ENCODE results near the gene STOX2. TPM values are rescaled to one million over a fixed set of nuclear protein-coding genes. Genes with fewer than 3 reads are reported as not detected.
A peak's percentile ranks its signal among the peaks of the same experiment; 100 is the strongest.

The STOX2 gene
- total and polyA plus RNA-seq, 2 experiments from 2014 or later: 6.3 to 7.9 TPM

GRCh38 chr4:183959319-183960045, 54.4 kb downstream of the STOX2 start:
- TF ChIP-seq EZH2 (IDR thresholded peaks at IDR 0.05; ENCODE audit: borderline replicate concordance) (no peak), EZH2phosphoT487 (IDR thresholded peaks at IDR 0.05; ENCODE audit: low read depth, severe bottlenecking, unreplicated experiment) (no peak), CTCF (IDR thresholded peaks at IDR 0.05; ENCODE audit: poor library complexity) (no peak)
- H3K4me1 ChIP-seq (ENCODE audit: insufficient read depth): peaks cover 6% of the 10 kb centered on the region
- 77% methylated on average over 10 of the region's 10 CpGs for WGBS (ENCODE audit: low lambda C conversion rate, missing lambda C conversion rate)
- peaks cover 12% of the 10 kb centered on the region for H3K79me2 ChIP-seq
- H2AFZ ChIP-seq: no peak overlapping the region
- no peaks in the 10 kb centered on the region for H3K9me2 ChIP-seq (replicated peaks; ENCODE audit: insufficient read depth)
- no peak overlapping the region for H3K4me3 ChIP-seq
- peak overlapping the region; percentile 56 for H3K4me2 ChIP-seq
- no peak overlapping the region for H3K27ac ChIP-seq
- H3K27me3 ChIP-seq: no peaks in the 10 kb centered on the region
- peaks cover 4% of the 10 kb centered on the region for H4K20me1 ChIP-seq (ENCODE audit: insufficient read depth, poor library complexity, severe bottlenecking)
- H3K36me3 ChIP-seq (replicated peaks; ENCODE audit: insufficient read depth, low read depth): no peaks in the 10 kb centered on the region
- H3K9me3 ChIP-seq (ENCODE audit: low read depth): no peaks in the 10 kb centered on the region
- DNase-seq (ENCODE audit: low spot score): no peak

- peaks cover 6% of the 10 kb centered on the region for H3K4me1 ChIP-seq (ENCODE audit: insufficient read depth)
- H4K20me1 ChIP-seq (ENCODE audit: insufficient read depth, poor library complexity, severe bottlenecking): peaks cover 4% of the 10 kb centered on the region
- H2AFZ ChIP-seq: no peak overlapping the region
- WGBS (ENCODE audit: low lambda C conversion rate, missing lambda C conversion rate): 49% methylated on average over 8 of the region's 8 CpGs
- H3K4me3 ChIP-seq: no peak overlapping the region
- H3K27ac ChIP-seq: no peak overlapping the region
- H3K27me3 ChIP-seq: no peaks in the 10 kb centered on the region
- DNase-seq (ENCODE audit: low spot score): peak; percentile 39
- H3K9me2 ChIP-seq (replicated peaks; ENCODE audit: insufficient read depth): no peaks in the 10 kb centered on the region
- no peaks in the 10 kb centered on the region for H3K9me3 ChIP-seq (ENCODE audit: low read depth)
- TF ChIP-seq EZH2phosphoT487 (IDR thresholded peaks at IDR 0.05; ENCODE audit: low read depth, severe bottlenecking, unreplicated experiment) (no peak), EZH2 (IDR thresholded peaks at IDR 0.05; ENCODE audit: borderline replicate concordance) (no peak), CTCF (IDR thresholded peaks at IDR 0.05; ENCODE audit: poor library complexity) (no peak)
- no peaks in the 10 kb centered on the region for H3K36me3 ChIP-seq (replicated peaks; ENCODE audit: insufficient read depth, low read depth)
- H3K79me2 ChIP-seq: peaks cover 14% of the 10 kb centered on the region
- peak overlapping the region; percentile 56 for H3K4me2 ChIP-seq
Measured at GRCh38 chr4:183960046-183960420, 54.9 kb downstream of the STOX2 start.

GRCh38 chr4:183960962-183961541, 55.9 kb downstream of the STOX2 start:
- H3K36me3 ChIP-seq (replicated peaks; ENCODE audit: insufficient read depth, low read depth): no peaks in the 10 kb centered on the region
- peaks cover 14% of the 10 kb centered on the region for H3K79me2 ChIP-seq
- peaks cover 4% of the 10 kb centered on the region for H4K20me1 ChIP-seq (ENCODE audit: insufficient read depth, poor library complexity, severe bottlenecking)
- no peaks in the 10 kb centered on the region for H3K9me2 ChIP-seq (replicated peaks; ENCODE audit: insufficient read depth)
- DNase-seq (ENCODE audit: low spot score): no peak
- peak overlapping the region; percentile 56 for H3K4me2 ChIP-seq
- H3K27ac ChIP-seq: no peak overlapping the region
- TF ChIP-seq CTCF (IDR thresholded peaks at IDR 0.05; ENCODE audit: poor library complexity) (no peak), EZH2phosphoT487 (IDR thresholded peaks at IDR 0.05; ENCODE audit: low read depth, severe bottlenecking, unreplicated experiment) (no peak), EZH2 (IDR thresholded peaks at IDR 0.05; ENCODE audit: borderline replicate concordance) (no peak)
- no peak overlapping the region for H3K4me3 ChIP-seq
- peaks cover 6% of the 10 kb centered on the region for H3K4me1 ChIP-seq (ENCODE audit: insufficient read depth)
- H2AFZ ChIP-seq: no peak overlapping the region
- WGBS (ENCODE audit: low lambda C conversion rate, missing lambda C conversion rate): 33% methylated on average over 12 of the region's 12 CpGs
- no peaks in the 10 kb centered on the region for H3K9me3 ChIP-seq (ENCODE audit: low read depth)
- no peaks in the 10 kb centered on the region for H3K27me3 ChIP-seq
